ENCODE data around the gene PALD1. TPM values are rescaled to one million over a fixed set of nuclear protein-coding genes. Genes with fewer than 3 reads are reported as not detected.

Gene PALD1
- total and polyA plus RNA-seq, 9 of the 15 experiments (the other 6 are each of a cell fraction or from before 2014, with no cell fraction given), result 0.03 to 0.29 (median 0.09) TPM; not detected in 2

DNA sequence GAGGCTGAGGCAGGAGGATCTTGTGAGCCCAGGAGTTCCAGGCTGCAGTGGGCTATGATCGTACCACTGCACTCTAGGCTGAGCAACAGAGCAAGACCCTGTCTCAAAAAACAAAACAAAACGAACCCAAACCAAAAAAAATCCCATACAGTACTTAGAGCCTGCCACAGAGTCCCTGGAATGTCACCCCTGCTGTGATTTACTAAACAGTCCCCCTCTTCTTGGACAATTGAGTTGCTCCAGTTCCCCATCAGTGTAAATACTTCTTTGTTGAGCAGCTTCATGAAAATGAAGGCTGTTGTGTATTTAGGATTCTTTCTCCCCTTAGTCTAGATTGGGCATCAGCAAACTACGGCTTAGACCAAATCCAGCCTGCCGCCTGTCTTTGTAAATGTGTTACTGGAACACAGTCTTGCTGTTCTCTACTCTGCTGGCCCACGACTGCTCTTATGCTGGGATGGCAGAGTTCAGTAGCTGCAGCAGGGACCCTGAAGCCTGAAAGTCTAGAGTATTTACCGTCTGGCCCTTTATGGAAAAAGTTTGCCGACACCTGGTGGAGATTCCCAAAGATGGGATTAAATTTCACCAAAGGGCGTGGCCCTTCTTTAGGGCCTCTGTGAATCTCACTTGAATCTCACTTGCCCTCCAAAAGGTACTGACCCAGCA, 57.8 kb downstream of the PALD1 start:
- POLR2A ChIA-PET, result interaction anchor here (0.6 kb wide), 1 partner anchor 315 kb away, joined by 3 read pairs; no protein-coding TSS in a partner anchor
- CTCF ChIA-PET (ENCODE audit: low intra/inter-chr PET ratio), result interaction anchor here (1.2 to 3.3 kb wide), 5 partner anchors 10 to 344 kb away, joined by 3 to 13 read pairs (median 8); no protein-coding TSS in a partner anchor
- peak in 1 of 2 experiments; percentile 26; a peak in 1 of 4 replicates for TF ChIP-seq RAD21 (CRISPR knock-in tag; conservative IDR thresholded peaks at IDR 0.05 in 1 of 2, IDR thresholded peaks at IDR 0.05 in 1 of 2)
- no peak for TF ChIP-seq MYC (IDR thresholded peaks at IDR 0.05; ENCODE audit: low read depth, low read length)
- TF ChIP-seq MYC (CRISPR knock-in tag; IDR thresholded peaks at IDR 0.05; ENCODE audit: borderline replicate concordance, low read depth), result no peak
- TF ChIP-seq, protein P1, sequence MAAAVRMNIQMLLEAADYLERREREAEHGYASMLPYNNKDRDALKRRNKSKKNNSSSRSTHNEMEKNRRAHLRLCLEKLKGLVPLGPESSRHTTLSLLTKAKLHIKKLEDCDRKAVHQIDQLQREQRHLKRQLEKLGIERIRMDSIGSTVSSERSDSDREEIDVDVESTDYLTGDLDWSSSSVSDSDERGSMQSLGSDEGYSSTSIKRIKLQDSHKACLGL (CRISPR knock-in tag; IDR thresholded peaks at IDR 0.05; ENCODE audit: borderline replicate concordance, poor library complexity, severe bottlenecking), result no peak
- no peak for TF ChIP-seq PCBP1 (IDR thresholded peaks at IDR 0.05; ENCODE audit: low read depth, low read length, poor library complexity, severe bottlenecking)
- no peak for TF ChIP-seq POLR2H (tag; IDR thresholded peaks at IDR 0.05; ENCODE audit: low read depth)
- TF ChIP-seq, protein P2, sequence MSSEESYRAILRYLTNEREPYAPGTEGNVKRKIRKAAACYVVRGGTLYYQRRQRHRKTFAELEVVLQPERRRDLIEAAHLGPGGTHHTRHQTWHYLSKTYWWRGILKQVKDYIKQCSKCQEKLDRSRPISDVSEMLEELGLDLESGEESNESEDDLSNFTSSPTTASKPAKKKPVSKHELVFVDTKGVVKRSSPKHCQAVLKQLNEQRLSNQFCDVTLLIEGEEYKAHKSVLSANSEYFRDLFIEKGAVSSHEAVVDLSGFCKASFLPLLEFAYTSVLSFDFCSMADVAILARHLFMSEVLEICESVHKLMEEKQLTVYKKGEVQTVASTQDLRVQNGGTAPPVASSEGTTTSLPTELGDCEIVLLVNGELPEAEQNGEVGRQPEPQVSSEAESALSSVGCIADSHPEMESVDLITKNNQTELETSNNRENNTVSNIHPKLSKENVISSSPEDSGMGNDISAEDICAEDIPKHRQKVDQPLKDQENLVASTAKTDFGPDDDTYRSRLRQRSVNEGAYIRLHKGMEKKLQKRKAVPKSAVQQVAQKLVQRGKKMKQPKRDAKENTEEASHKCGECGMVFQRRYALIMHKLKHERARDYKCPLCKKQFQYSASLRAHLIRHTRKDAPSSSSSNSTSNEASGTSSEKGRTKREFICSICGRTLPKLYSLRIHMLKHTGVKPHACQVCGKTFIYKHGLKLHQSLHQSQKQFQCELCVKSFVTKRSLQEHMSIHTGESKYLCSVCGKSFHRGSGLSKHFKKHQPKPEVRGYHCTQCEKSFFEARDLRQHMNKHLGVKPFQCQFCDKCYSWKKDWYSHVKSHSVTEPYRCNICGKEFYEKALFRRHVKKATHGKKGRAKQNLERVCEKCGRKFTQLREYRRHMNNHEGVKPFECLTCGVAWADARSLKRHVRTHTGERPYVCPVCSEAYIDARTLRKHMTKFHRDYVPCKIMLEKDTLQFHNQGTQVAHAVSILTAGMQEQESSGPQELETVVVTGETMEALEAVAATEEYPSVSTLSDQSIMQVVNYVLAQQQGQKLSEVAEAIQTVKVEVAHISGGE (CRISPR knock-in tag; IDR thresholded peaks at IDR 0.05), result 0 out of 6 replicates have a peak, but pooled peaks of 1 of the 3 experiments have one; percentile 26
- TF ChIP-seq ZNF124 (CRISPR knock-in tag; IDR thresholded peaks at IDR 0.05), result no peak
- TF ChIP-seq, protein P3, sequence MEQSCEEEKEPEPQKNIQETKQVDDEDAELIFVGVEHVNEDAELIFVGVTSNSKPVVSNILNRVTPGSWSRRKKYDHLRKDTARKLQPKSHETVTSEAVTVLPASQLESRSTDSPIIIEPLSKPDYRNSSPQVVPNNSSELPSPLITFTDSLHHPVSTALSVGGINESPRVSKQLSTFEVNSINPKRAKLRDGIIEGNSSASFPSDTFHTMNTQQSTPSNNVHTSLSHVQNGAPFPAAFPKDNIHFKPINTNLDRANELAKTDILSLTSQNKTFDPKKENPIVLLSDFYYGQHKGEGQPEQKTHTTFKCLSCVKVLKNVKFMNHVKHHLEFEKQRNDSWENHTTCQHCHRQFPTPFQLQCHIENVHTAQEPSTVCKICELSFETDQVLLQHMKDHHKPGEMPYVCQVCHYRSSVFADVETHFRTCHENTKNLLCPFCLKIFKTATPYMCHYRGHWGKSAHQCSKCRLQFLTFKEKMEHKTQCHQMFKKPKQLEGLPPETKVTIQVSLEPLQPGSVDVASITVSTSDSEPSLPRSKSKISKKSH (CRISPR knock-in tag; IDR thresholded peaks at IDR 0.05), result no peak
- TF ChIP-seq XRCC3 (IDR thresholded peaks at IDR 0.05), result no peak
- no peak for TF ChIP-seq SMAD4 (CRISPR knock-in tag; conservative IDR thresholded peaks at IDR 0.05)

More for the DNA sequence above, 57.8 kb downstream of the PALD1 start:
- in situ Hi-C loops (cut with MboI), result loop anchor here (5.0 to 10.0 kb wide), 2 partner anchors 74 to 322 kb away; no protein-coding TSS in a partner anchor
- FAIRE-seq, result peak; percentile 49
- H3K4me3 ChIP-seq, result no peak overlapping the region
- no peaks in the 10 kb centered on the region for H3K36me3 ChIP-seq (ENCODE audit: control insufficient read depth, insufficient read depth, low read length)
- H3K27me3 ChIP-seq (ENCODE audit: control insufficient read depth in 2 of 2, insufficient read depth in 2 of 2, low read length in 2 of 2), result peaks cover 13 to 68% of the 10 kb centered on the region in 2 experiments; a peak in 4 of 5 replicates
- no peak overlapping the region for H3K27ac ChIP-seq (ENCODE audit: extremely low read depth, low read depth, low read length)
- DNase-seq (ENCODE audit: extremely low read depth in 1 of 4, low spot score in 3 of 4), result no peak
- 6% methylated on average over 8 of the region's 8 CpGs for WGBS (ENCODE audit: insufficient coverage, low coverage, missing lambda C conversion rate)
- no peak for ATAC-seq
- H4K20me1 ChIP-seq (replicated peaks; ENCODE audit: control insufficient read depth, insufficient read depth, low read length), result peaks cover 11% of the 10 kb centered on the region; the same call in 1 of the 2 replicates
- intact Hi-C loops (cut with micrococcal nuclease), result loop anchor here (10.0 kb wide), 1 partner anchor 312 kb away; no protein-coding TSS in a partner anchor
- H3K9me1 ChIP-seq (ENCODE audit: control insufficient read depth, insufficient read depth, low read length), result no peaks in the 10 kb centered on the region
- H3K79me2 ChIP-seq (ENCODE audit: control insufficient read depth, insufficient read depth, low read length), result no peaks in the 10 kb centered on the region
- BruUV-seq (replicated peaks), result no TSS peak
- H3K4me2 ChIP-seq (ENCODE audit: insufficient read depth, low read length), result no peak overlapping the region
- no peaks in the 10 kb centered on the region for H3K9me3 ChIP-seq (replicated peaks; ENCODE audit: control insufficient read depth, insufficient read depth, low read depth, low read length)
- H3K9ac ChIP-seq (ENCODE audit: insufficient read depth in 1 of 2, low read depth in 2 of 2, low read length in 2 of 2), result no peak overlapping the region
- peaks cover 0 to 41% of the 10 kb centered on the region in 2 experiments; a peak in 3 of 5 replicates for H3K4me1 ChIP-seq (replicated peaks in 1 of 2; ENCODE audit: control insufficient read depth in 2 of 2, insufficient read depth in 2 of 2, low read length in 2 of 2)
- H2AFZ ChIP-seq (ENCODE audit: low read depth, low read length), result no peak overlapping the region
